CD4-positive, alpha-beta T cell treated with Interleukin-10 for 1 hour (primary cell): ENCODE measurements around the gene FA2H.
"Not testable (repeated sequence)": the region's sequence is repeated elsewhere in the genome, so short reads cannot be mapped to it uniquely, and the experiment has no call there.

Experiments
- DNase-seq: peaks from one replicate; pipeline ENCODE4 v3.0.0-alpha.2; 2020

FA2H gene

GRCh38 chr16:74743045-74743667 is 31.5 kb downstream of the FA2H start:
- DNase-seq = no peak

GRCh38 chr16:74742051-74742481 is 32.6 kb downstream of the FA2H start:
- no peak for DNase-seq

- no peak for DNase-seq
These were observed 33.8 kb downstream of the FA2H start for GRCh38 chr16:74740795-74741304.

- DNase-seq = no peak
These were observed 35.3 kb downstream of the FA2H start for GRCh38 chr16:74739275-74739674.

DNA sequence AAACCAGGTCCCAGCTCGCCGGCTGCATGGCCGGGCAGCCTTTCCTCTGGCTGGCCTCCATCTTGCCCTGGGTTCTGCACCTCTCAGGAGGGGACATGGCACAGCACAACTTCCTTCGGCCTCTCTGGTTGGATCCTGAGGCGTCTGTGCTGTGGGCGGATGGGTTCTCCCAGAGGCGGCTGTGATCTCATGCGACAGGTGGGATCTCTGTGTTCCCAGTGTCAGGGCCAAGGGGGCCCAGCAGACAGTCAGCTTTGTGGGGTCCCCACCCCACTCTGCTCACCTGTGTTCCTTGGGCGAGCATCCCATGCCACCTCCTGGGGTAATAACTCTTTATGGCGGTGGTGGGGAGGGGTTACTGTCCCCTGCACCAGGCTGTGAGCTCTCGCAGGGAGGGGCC is 35.8 kb downstream of the FA2H start:
- DNase-seq = no peak

GRCh38 chr16:74738113-74738541 is 36.5 kb downstream of the FA2H start:
- no peak for DNase-seq

- DNase-seq = no peak
These were observed 37.1 kb downstream of the FA2H start for GRCh38 chr16:74737521-74737920.

- no peak for DNase-seq
These were observed 38.0 kb downstream of the FA2H start for GRCh38 chr16:74736531-74737157.

DNA sequence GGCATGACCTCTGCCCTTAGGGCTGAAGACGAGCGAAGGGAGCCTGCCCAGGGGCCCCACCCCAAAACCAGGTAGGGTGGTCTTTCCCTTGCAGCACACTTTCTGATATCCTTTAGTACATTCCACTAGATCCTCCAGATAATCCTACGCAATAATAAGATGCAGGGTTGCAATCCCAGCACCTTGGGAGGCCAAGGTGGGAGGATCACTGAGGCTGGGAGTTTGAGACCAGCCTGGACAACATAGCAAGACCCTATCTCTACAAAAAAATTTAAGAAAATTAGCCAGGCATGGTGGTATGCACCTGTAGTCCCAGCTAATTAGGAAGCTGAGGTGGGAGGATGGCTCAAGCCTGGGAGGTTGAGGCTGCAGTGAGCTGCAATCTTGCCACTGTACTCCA is 39.1 kb downstream of the FA2H start:
- DNase-seq = no peak

DNA sequence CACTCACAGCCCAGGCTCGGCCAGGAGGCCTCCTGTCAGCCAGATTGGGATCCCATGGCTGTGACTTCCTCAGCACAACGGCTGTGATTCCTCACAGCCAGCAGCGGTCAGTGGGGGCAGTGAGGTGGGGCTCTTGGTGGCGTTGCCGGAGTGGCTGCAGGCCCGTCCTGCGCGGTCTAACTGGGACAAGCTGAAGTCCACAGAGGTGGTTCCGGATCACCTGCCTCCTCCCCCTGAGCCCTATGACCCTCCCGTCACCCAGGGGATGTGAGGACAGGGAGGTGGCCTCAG is 39.5 kb downstream of the FA2H start:
- no peak for DNase-seq

DNA sequence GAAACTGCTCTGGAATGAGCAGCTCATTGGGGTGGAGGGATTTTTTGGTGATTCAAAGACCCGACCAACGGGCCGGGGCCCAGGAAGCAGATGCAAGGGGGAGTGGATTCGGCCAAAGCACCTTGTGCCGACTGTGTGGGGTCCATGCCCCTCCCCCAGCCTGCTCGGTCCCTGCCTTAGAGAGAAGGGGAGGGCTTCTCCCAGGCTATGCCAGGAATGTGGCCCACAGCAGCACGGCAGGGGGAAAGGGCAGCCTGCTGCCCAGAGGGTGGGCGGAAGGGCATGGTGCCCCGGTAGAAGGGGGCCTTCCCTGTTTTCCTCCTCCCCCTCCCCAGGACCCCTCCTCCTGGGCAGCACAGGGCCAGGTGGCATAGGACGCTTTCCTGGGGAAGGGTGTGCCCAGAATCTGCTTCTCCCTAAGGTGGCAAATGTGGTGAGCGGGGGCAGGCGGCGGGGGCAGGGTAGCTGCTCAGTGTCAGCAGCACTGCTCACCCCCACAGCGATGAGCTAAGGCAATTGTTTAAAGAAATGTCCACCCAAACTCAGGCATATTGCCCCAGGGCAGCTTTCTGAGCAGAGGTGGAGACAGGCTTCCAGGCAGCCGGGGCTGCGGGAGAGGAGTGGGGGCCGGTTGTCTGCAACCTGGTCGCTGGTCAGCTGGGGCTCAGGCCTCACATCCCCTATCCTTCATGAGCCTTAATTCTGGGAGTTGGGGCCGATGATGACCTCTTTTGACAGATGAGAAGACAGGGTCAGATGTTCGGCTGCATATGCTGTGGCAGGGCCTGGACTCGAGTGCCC is 40.1 kb downstream of the FA2H start:
- no peak for DNase-seq

DNA sequence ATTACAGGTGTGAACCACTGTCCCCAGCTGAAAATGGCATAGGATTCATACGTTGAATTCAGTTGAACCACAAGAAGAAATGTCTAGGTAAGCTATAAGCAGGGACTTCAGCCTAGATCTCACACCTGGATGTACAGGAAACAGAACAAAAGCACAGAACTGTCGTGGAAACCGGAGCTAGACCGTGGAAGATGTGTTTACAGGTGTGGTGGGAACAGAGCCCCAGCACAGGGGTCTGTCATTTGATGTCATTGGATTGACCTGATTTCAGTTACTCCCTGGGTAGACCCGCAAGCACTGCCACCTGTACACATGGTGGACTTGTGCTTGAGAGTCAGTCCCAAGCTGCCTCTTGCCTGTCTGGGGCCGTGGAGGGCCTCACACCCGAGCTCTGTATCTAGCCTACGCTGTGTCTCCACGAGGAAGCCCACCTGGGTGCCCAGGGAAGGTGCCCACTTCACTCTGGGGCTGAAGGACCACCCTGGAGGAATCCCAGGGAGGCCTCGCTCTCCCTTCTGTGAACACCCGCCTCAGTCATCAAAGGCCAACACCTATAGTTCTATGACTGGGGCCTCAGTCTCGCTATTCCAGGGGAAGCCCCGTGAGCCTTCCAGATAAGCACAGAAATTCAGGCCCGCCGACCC is 41.8 kb downstream of the FA2H start:
- no peak for DNase-seq

DNA sequence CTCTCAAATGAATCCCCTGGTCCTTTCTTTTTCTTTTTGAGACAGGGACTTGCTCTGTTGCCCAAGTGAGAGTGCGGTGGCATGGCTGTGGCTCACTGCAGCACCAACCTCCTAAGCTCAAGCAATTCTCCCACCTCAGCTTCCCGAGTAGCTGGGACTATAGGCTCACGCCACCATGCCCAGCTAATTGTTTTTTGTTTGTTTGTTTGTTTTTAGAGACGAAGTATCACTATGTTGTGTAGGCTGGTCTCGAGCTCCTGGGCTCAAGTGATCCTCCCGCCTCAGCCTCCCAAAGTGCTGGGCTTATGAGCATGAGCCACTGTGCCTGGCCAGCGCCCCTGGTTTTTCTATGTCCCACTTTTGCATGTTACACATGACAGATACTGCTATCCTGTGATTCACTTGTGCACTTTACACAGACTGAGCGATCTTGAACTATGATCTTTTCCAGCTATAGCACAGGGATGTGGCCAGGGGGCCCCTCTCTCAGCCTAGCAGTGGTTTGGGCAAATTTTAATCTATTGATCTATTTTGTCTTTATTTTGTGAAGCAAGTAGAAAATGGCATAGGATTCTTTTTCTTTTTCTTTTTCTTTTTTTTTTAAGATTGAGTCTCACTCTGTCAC is 42.7 kb downstream of the FA2H start:
- DNase-seq = no peak

GRCh38 chr16:74729783-74730683 is 44.6 kb downstream of the FA2H start:
- no peak for DNase-seq

GRCh38 chr16:74727903-74728302 is 46.7 kb downstream of the FA2H start:
- no peak for DNase-seq

- peak; percentile 12 for DNase-seq
These were observed 47.9 kb downstream of the FA2H start for GRCh38 chr16:74726716-74727115.

- no peak for DNase-seq
These were observed 48.8 kb downstream of the FA2H start for GRCh38 chr16:74725651-74726455.

GRCh38 chr16:74724820-74725549 is 49.6 kb downstream of the FA2H start:
- DNase-seq = no peak

- DNase-seq = no peak
These were observed 51.4 kb downstream of the FA2H start for GRCh38 chr16:74723256-74723655.

- not testable (repeated sequence) for DNase-seq
These were observed 52.5 kb downstream of the FA2H start for GRCh38 chr16:74722156-74722555.
